ELR (cell line): ENCODE measurements around the gene PRKG1.
"Not testable (repeated sequence)": the region's sequence is repeated elsewhere in the genome, so short reads cannot be mapped to it uniquely, and the experiment has no call there.

Experiments used
- DNase-seq: peaks from one replicate; pipeline ENCODE4 v3.0.0-alpha.2; 2015; ENCODE audit warnings: low read depth

PRKG1 gene

DNA sequence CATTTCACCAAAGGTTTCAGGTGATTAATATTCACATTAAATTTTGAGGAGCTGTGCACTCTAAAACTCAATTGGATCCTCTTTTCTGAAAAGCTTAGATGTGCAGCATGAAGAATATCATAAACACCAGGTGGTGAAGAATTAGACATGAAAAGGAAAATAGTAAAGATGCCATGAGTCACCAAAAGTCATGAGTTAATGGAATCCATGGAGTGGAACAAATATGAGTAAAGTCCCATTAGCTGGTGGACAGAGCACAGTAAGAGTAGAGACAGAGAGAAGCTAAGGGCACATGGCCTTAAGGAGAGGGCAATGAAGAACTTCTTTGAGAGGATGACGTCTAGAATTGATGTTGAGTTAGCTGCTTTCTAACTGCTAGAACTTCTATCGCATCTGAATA is 353.5 kb downstream of the PRKG1 start:
- DNase-seq: no peak

DNA sequence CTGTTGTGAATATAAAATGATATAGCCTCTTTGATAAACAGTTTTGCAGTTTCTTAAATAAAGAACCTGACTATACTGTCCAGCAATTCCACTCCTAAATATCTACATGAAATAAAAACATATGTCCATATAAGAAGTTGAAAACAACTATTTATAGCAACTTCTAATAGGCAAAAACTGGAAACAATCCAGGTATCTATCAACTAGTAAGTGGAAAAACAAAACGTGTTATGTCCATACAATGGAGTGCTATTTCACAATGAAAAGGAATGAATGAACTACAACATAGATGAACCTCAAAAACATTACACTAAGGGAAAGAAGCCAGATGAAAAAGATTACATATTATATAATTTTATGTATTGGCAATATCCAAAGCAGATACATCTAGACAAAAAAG is 356.2 kb downstream of the PRKG1 start:
- DNase-seq: no peak

DNA sequence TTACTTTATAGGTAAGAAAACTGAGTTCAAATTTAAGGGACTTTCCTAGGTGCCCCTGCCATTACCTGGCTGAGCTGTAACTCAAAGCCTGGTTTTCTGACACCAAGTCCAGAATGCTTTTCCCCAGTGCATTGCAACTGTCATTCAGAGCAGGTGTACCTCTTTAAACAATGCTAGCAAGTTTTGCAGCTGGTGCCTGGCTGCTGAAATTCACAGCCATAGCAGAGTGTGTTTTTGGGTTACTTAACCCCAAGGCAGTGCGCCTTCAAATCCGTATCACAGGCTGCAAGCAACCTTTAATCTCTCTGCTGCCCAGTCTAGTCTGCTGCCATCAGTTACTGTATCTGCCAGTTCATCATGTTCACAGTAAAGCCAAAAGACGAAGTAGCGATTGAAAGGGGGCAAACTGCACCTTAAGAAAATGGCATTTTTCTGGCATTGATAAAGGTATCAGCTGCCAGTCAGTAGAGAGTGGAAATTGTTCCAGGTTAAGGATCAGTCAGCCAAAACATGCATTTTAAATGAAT is 359.7 kb downstream of the PRKG1 start:
- no peak for DNase-seq

DNA sequence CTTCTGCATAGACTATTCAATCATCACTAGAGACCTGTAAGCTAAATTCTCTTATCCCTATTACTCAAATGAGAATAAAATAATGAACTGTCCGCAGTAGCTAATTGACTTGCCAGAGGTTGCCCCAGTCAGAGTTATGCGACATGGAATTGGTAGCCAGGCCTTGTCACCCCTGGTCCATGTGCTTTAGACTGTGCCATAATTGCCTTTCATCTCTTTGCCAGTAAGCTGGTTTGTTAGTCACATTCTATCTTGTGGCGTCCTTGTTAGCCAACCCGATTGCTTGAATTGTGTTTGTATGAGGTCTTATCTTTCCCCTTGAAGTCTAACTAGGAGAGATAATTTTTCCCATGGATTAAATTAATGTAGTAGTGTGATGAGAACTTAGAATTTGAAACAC is 362.5 kb downstream of the PRKG1 start:
- DNase-seq: no peak

DNA sequence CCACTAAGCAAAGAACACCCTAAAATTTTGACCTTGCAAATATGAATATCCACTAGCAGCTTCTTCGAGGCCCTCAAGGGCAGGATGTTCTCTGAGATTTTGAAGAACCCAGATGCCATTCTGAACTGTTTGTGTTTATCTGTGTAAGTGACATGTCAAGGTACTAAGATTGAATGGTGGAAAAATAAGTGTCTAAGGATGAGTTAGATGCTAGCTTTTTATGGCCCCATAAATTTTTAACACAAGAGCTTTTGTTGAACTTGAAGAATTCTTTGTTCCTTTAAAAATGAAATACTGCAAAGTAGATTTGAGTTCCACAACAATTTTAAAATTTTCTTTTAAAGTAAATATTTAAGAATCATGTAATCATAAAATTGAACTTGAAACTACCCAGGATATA is 365.4 kb downstream of the PRKG1 start:
- DNase-seq: no peak

DNA sequence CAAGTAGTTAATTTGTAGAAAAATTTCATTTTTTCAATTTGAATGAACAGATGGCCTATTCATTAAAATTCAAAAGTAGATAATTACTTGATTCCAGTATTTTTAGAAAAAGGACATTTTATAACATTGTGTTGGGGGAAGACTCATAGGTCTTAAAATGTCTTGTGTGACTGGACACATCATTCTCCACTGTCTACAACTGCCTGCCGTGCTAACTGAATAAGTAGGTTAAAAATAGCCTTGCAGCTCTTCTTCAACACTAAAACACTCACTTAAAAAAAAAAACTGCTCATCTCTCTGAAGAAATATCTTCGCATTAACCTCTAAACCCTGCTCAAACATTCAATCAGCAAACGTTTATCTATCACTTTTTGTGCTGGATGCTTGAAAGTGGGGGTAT is 371.3 kb downstream of the PRKG1 start:
- no peak for DNase-seq

DNA sequence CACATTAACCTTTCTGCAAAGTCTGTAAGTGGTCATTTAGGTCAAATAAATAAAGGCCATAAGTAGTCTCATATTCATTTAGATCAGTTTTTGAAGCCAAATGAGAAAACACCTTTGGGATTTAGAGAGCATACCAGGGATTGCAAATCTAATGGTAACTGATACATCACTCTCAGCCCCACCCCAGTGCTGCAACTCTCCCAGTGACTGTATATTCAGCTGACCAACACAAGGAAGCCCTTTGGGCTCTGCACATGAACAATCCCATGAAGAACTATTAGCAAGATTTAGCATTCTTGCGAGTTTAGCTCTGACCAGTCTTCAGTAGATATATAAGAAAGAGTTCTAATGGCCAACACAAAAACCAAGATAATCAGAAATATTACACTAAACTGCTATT is 372.8 kb downstream of the PRKG1 start:
- no peak for DNase-seq

DNA sequence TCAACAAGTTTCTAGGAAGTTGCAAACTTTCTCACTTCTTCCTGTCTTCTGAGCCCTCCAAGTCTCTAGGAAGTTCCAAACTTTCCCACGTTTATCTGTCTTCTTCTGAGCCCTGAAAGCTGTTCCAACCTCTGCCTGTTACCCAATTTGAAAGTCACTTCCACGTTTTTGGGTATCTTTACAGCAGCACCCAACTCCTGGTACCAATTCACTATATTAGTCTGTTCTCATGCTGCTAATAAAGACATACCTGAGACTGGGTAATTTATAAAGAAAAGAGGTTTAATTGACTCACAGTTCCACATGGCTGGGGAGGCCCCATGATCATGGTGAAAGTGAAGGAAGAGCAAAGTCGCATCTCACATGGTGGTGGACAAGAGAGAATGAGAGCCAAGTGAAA is 381.5 kb downstream of the PRKG1 start:
- not testable (repeated sequence) for DNase-seq

DNA sequence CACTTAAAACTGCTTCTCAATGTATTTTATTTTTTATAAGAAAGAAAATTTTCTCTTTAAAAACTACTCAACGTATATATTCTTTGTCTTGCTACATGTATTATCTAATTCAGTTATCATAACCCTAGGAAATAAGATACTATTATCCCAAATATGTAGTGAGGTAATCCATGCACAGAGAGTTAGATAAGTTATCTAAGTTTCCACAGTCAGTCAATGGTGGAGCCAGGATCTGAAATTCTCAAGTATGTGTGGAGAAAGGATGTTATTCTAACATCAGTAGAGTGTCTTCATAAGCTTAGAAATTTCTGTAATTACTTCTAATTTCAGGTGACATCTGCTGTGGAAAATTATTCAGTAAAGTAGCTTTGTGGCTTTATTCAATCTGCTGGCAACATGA is 385.2 kb downstream of the PRKG1 start:
- DNase-seq: no peak

DNA sequence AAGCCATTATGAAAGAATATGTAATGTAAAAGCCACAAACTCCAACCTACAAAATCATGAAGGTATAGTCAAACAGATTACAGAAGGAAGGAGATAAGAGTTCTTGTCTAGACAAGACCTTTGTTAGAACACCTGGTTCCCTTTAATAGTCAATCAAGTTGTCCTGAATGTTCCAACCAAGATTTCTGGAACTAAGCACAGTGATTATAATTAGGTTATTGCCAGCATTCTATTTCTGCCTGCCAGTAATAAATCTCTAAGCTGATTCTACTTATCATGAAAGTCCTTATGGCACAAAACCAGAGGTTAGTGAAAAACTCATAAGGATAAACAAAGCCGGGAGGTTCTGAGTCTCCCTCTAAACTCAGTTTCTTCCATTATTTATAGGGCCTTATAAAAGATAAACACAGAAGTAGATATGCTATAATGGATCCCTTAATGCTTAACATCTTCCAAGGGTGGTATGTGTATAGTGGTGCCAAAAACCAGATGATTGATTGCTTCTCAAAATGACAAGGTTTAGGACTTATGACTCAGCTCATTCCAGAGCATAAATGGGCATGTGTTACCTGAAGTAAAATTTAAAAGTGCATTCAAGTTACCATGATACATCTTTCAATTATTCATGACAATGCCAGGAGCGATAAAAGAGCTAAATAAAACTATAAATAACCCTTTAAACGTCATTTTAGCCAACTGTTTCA is 387.9 kb downstream of the PRKG1 start:
- DNase-seq: no peak

DNA sequence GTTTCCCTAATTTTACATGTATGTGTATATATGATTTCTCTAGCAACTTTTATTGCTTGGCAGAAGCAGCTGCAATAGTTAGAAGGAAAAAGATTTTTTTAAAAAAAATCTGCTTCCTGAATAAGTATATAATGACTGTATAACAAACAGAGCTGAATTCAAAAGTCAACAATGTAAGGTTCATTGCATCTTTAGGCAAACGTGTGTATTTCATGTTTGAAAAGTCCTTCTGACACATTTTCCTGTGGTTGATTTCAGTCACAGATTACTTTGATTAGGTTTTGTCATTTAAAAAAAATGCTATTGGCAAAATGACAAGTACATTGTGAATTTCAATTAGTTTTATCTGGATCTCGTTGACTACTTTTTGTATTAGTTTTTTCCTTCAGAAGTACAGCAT is 394.1 kb downstream of the PRKG1 start:
- no peak for DNase-seq

DNA sequence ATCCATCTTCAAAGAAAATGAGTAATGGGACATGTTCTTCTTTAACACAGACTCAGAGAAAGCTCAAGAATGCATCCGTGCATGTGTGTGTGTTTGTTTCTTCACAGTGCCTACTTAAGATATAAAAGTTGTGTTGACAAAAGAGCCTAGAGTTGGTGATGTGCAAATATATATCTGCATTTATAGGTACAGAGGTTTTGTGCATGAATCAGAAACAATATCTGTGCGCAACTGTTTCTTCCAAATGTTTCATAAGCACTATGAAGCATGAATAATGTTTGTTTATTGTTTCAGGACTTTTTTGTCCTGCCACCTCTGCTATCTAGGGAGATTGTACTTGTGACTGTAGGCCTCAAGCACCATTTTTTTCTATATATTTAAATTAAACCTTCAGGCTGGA is 395.4 kb downstream of the PRKG1 start:
- DNase-seq: no peak

DNA sequence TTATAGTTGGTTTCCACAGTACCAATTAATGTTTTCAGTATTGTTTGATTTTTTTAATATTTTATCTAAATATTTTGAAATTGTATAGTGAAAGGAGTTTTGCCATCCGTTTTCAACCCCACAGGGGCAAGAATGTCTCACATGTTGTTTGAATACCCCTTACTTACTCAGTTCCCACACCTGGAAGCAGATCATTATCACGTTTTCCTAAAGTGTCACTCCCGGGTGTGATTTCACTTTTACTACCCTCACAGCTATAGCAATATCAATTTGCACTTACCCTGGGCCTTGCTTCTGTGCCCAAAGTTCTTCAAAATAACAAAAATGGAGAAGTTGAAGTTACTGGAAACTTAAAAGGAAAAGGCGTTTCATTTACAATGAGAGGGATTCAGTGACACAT is 397.0 kb downstream of the PRKG1 start:
- DNase-seq: no peak

DNA sequence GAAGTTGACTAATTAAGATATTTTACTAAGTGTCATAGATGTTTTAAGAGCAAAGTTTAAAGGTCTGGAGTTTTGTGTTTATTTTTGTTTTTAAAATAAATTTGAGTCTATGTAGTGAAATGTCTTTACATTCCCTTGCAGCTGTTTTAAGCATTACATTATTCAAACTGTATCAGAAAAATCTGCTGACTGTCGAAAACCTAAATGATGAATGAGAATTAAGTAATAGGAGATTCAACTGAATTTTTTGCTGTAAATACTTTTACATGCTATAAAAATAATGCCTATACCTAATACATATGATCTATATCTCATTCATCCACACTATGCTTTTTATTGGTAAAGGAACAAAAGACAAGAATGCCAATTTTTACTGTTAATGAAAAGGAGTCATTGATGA is 397.9 kb downstream of the PRKG1 start:
- no peak for DNase-seq

DNA sequence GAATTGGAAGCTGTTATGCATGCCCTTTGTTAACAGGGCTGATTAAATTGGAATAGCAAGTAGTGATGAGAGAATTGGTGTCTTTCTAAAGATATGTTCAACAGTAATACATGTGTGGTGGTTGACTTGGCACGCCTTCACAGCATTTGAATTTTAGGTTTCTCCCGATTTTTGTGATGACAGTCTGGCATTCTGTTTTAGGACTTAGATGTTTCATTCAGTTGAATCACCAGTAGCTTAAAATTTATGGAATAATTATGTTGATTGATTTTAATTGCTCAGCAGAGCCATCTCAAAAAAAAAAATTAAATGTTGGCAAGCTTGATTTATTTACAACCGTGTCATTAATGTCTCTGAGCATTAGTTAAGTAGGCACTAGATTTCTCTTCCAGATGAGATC is 405.4 kb downstream of the PRKG1 start:
- no peak for DNase-seq

DNA sequence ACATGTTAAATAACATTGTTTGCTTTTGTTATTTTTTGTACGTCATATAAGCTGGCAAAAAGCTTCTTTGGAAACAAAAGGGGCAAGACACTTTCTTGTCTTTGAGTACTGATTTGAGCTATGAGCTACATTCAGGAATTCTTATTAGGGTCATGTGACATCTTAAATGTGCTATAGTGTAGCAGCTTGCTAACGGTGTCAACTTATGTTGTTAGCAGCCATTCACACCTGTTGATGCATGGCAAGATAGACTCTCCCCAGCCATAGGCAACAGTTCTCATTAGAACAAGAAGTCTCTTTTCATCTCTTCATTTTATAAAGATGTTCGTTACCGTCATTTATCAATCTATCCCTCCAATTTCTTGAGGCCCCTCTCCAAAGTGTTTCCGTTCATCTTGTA is 411.4 kb downstream of the PRKG1 start:
- no peak for DNase-seq

DNA sequence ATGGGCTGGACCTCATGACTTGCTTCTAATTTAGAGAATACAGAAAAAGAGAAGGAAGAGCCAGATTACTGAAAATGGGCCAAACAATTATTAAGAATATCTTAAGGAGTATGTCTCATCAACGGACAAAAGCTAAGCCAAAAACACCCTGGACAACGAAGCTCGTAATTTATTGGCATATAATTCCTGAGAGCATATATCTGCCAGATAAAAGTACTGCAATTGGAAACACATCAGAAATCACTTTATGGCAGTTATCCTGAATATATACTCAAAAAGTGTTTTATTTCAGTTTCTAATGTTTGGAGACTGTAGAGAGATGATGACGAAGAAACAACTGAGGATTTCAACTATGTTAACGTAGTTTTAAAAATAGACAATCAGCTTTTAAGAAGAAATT is 413.3 kb downstream of the PRKG1 start:
- no peak for DNase-seq

DNA sequence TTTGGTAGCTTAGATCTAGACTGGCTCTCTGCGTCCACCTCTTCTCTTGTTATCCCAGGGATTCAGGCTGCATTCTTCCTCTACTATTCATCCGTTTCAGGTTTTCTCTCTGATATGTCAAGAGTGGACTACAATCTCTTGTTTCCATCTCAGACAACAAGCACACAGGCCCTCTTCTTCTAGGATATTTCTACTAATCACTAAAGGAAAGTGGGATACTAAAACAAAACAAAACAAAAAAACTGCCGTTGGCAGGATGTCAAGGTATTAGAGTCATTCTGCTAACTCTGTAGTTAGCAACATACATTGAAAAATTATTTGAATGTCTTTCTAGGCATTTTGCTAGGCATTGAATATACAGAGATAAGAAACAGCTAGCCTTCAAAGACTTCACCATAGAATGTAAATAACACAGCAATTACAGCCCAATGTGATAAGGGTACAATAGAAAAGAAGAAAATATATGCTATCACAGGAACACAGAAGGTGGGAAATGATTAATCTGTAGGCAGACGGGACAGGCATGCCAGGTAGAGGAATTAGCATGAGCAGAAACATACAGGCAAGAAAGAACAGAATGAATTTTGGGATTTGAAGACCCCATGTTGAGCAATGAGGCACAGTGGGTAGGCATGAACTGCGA is 414.6 kb downstream of the PRKG1 start:
- DNase-seq: no peak

DNA sequence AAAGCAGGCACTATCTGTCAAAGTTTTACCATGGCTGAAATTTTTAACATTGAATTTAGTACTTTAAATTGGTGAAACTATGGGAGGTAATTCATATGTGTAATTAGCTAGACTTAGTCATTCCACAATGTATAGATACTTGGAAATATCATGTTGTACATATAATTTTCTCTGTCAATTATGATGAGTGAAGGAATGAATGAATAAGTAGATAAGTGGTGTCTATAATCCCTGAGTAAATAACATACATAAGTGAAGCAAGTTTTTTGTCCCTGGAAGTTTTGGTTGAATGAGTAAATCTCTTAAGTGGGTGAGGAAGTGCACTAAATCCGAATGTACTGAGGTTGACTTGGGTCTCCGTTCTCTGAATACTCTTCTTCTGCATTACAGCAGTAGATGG is 424.1 kb downstream of the PRKG1 start:
- DNase-seq: no peak

DNA sequence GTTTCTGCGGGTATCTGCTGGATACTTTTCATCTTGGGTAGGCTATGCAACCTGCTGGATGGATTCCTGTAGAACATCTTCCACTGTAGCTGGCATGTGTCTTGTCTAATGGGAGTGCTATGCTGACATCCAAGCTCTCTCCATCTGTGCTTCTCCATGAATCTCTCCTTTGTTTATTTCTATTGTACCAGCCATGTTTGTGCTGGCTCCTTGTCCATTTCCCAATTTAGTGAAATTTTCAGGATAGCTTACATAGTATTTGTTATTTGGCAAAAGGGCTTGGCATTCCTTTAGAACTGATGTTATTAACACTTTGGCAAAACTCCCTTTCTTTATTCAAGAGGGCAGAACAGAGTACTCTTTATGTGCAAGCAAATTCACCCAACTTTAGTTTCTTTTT is 427.1 kb downstream of the PRKG1 start:
- DNase-seq: no peak

DNA sequence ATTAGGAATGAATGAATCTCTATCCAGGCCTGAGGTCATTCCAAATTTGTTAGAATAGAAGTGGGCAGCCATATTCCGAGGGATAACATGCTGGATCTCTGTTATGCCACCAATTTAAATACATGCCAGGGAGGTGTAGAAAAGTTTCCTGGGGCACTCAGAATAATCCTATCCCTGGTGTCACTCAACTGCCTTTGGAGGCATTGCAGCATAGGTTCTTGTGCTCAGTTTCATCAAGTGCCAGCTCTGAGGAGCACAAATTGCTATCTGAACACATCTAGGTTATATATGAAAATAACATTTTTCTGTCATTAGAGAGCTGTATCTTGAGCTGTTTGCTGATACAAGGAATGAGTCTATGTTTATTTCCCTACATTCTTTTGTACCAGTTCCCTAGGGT is 427.8 kb downstream of the PRKG1 start:
- DNase-seq: no peak

DNA sequence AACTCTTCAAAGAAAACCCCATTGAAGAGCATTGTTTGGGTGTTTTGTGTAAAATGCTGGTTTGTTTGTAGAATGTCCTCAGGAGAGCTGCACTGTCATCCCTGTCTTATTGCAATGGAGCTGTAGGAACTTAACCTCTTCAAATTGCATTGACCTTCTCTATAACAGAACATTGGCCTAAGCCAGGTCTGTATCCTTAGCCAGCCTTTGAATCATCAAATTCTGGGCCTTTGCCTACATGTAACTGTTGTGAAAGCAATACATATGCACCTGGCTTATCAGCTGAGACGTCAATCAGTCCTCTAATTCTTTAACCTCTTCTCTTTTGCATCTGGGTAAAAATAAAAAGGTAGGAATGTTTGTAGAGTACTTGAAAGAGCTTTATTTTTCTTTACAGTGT is 429.1 kb downstream of the PRKG1 start:
- no peak for DNase-seq

DNA sequence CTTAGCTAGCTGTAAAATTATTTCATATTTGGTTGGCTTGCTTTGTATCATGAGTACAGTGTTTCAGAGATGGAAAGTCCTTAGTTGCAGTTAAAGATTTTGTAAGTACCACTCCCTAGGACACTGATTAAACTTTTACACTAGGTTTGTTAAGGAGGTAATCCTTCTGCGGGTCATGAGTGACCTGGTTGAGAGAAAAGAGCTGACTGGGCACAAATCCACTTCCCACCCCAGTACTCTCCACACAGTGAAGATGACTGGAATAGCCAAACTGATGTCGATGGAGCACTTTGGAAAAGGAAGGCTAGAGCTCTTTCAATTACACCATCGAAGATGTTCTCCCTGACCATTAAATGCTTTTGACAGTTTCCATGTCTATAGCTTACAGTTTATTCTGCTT is 433.2 kb downstream of the PRKG1 start:
- no peak for DNase-seq

DNA sequence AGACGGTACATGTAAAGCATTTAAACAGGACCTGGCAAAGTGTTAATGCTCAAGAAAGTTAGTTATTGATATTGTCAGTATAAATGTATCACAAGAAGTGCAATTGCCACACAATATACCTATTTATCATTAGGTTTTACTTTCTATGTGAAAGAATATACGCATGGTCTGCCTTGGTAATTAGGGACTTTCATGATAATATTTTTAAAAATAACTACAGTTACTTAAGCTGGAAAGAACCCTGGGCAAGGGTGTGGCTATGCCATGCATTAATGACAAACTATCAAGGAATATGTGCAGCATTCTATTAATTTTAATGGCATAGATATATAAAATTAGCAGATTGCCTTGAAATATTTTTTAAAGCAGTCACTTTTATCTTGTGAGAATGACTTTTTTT is 433.9 kb downstream of the PRKG1 start:
- no peak for DNase-seq
